HK-2 (cell line): ENCODE measurements around the gene IGFALS.

Experiments used
- DNase-seq: peaks from one replicate; pipeline ENCODE4 v3.0.0-alpha.2; 2018; ENCODE audit not compliant: unreplicated experiment

Gene IGFALS

DNA sequence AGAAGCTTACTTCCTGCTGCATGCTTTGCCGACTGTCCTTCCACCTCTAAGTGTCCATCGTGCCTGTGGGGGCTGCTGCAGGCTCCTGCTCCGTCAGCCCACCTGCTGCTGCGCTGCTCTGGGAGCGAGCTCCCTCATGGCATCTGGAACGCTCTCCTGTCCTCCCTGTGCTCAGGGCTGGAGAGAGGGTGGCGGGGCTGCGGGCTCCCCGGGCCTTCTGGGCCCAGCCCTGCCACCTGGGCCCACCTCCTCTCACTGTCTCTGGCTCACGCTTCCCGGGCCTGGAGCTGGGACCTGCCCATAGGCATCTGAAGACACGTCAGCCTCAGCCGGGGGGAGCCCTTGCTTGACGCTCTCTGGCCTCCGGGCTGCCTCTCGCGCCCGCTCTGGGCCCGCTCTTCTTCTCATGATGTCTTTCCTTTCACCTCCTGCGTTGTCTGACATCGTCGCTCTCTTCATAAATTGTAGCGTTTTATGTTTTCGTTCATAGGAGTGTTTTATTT is 49.1 kb downstream of the IGFALS start:
- DNase-seq, result no peak

DNA sequence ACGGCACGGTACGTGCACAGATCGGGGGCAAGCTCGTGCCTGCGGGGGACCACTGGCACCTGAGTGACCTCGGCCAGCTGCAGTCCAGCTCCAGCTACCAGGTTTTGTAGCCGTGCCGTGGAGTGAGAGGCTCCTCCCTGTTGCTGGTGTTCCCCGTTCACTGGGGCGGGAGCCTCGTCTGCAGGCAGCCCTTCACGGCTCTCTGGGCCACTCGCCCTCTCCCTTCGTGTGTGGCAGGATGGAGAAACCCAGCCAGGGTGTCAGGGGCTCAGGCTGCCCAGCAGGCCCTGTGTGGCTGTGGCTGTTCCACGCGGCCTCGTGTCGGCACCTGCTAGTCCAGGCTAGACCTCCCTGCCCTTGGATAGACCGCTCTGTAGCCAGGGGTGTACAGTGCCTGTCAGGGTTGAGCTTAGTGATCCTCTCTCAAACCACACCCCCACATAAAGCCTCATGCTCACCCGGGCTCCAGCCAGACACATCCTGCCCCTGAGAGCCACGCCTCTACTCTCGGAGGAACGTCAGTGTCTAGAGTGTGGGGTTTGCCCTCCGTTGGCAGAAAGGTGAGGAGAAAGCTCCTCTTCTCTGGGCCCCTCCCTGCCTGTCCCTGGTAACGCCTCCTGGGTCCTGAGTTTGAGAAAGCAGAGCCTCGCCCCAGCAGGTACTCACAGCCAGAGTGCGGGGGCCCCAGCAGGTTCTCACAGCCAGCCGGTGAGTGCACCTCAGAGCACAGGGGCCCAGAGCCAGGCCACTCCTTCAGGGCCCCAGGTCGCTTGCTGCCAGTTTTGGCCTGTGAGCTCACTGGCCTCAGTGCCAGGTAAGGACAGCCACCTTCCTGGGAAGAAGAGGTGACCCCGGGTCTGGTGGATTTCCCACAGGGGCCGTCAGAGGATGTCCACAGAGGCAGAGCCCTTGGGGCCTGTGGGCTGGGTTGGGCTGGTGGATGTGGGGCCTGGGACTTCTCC is 49.8 kb downstream of the IGFALS start:
- DNase-seq, result no peak

DNA sequence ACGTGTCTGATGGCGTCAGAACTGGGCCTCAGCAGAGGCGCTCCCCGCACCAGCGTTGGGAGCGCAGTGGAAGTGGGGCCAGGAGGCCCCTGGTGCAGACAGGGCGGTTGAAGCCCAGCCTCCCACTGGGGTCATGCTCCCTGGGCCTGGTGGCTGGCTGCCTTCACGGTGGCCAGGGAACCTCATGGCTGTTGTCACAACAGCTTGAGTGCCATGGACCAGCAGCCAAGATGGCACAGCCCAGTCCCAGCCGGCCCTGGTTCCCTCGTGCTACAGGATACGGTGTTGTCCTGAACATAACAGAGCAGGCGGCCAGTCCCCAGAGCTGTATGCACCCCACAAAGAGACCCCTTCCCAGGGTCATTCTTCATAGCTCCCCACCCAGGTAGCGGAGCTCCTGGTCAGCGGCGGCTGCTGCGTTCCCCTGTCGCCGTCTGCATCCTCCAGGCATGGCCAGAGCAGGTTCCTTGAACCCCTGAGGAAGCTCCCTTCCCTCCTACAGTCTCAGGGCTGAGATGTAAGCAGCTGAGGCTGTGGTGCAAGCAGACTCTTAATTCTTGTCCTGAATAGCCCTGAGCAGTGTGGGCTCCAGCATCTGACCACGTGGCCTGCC is 51.8 kb downstream of the IGFALS start:
- DNase-seq, result no peak

DNA sequence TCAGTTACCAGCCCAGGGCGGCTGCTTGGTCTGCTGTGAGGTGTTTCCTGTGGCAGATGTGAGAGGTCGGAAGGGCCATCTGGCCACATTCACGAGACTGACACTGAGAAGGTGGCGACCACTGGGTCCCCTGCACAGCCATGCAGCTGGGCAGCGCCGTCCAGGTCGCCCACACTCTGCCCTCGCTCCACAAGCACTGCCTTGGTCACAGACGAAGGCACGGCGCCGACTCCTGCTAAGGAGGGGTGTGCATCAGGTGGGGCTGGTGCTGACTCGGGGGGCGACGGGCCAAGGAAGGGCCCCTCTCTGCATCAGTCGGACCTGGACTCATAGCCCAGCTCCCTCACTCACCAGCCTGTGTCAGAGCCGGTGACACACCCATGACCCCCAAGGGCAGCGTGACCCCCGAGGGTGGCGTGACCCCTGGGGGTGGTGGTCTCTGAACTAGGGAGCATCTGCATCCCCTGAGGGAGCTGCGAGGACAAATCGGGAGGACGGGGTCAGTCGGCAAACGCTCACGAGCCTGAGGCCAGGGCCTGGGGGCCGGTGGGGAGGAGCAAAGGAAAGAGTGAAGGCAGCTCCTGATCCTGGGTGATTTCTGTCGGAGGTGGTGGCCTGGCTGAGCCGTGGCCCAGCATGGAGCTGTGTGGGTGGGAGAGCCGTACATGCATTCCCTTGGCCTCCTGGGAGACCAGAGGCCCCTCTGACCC is 52.6 kb downstream of the IGFALS start:
- DNase-seq, result no peak
